Heart left ventricle (tissue), 13 donors: Measurements from ENCODE around the gene CD33.

Source experiments
- CTCF ChIP-seq, 12 donors: fragments of 200-600 bp; sonication (generic) in 4 of 12; IDR thresholded peaks; one replicate each; pipeline versions ENCODE4 v1.5.0 to v1.8.0; 2018 to 2022; ENCODE audit warnings: antibody characterized with exemption in 12 of 12, mild to moderate bottlenecking in 5 of 12
- POLR2A ChIP-seq, 2 donors: fragments of 450-650 bp; IDR thresholded peaks; one replicate each; pipeline ENCODE4 v1.6.1; 2017; ENCODE audit warnings: antibody characterized with exemption in 2 of 2, mild to moderate bottlenecking in 2 of 2, moderate library complexity in 2 of 2
- donor health status: ischemic (EF 13 %, LVEDD 7.1; RV severe dilation, severe dysfunction).
- donor health status: DM: no; HTN: yes; CAD: no.
- donor health status: DM: no; HTN: no; CAD: no.
- donor health status: ischemic (EF 25% LVEDD 6.9; RV normal size, moderate dysfunction).
- donor health status: ischemic (EF 25% LVEDD 5.7; RV mildly dilated, moderate dysfunction).
- donor health status: ischemic (EF 35%, LVEDD 5.7; RV mildly dilated, moderate dysfunction).
- donor health status: nonischemic (EF 11% LVEDD 7.7; RV severe dilation, severe dysfunction).
- donor health status: DM: yes; HTN: yes; CAD: no.
- donor health status: PGD.
- donor health status: ischemic (EF 29% LVEDD 5.4; RV normal size, mild dysfunction).
- donor health status: nonischemic (EF 23%, LVEDD 6.1; RV moderate dilation, normal function).

- TF ChIP-seq CTCF (IDR thresholded peaks at IDR 0.05) (no peak), POLR2A (IDR thresholded peaks at IDR 0.05) (no peak)
These were observed 26.0 kb downstream of the CD33 start, which contains the start of gene SIGLECL1 for GRCh38 chr19:51250786-51251467.
